ENCODE measurements around the gene HDAC4.

DNA sequence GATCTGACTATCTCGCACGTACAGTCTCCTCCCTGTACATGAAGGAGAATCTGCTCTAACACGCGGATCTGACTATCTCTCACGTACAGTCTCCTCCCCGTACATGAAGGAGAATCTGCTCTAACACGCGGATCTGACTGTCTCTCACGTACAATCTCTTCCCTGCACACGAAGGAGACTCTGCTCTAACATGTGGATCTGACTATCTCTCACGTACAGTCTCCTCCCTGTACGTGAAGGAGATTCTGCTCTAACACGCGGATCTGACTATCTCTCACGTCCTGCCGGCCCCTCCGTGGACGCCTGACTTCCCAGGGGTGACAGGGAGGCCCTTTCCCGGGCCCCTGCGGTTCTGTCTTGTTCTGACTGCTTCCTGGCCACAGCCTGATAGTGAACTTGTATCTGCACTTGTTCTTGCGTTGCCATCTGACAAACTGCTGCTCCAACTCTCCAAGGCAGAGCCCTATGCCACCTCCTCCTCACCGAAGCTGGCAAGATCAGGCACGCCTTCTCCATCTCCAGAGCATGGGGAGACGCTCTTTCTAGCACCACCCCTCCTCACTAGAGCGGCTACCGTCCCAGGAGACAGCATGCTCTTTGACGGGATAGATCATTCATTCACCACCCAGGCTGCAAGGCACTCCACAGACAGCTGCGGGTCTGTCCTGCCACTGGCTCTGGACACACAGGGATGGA is 314.3 kb downstream of the HDAC4 start:
- TF ChIP-seq, protein P1, sequence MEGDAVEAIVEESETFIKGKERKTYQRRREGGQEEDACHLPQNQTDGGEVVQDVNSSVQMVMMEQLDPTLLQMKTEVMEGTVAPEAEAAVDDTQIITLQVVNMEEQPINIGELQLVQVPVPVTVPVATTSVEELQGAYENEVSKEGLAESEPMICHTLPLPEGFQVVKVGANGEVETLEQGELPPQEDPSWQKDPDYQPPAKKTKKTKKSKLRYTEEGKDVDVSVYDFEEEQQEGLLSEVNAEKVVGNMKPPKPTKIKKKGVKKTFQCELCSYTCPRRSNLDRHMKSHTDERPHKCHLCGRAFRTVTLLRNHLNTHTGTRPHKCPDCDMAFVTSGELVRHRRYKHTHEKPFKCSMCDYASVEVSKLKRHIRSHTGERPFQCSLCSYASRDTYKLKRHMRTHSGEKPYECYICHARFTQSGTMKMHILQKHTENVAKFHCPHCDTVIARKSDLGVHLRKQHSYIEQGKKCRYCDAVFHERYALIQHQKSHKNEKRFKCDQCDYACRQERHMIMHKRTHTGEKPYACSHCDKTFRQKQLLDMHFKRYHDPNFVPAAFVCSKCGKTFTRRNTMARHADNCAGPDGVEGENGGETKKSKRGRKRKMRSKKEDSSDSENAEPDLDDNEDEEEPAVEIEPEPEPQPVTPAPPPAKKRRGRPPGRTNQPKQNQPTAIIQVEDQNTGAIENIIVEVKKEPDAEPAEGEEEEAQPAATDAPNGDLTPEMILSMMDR (IDR thresholded peaks at IDR 0.05; ENCODE audit: poor library complexity) = no peak
- no peak for TF ChIP-seq EZH2phosphoT487 (IDR thresholded peaks at IDR 0.05; ENCODE audit: low read depth, severe bottlenecking, unreplicated experiment)
